GM19099 (cell line): ENCODE data around the gene TMEM209.
A peak's percentile ranks its signal among the peaks of the same experiment; 100 is the strongest.

Experiments used
- POLR2A ChIP-seq: IDR thresholded peaks from 3 replicates; pipeline ENCODE4 v1.6.1; 2011; ENCODE audit warnings: low read depth; ENCODE audit not compliant: insufficient read length; ENCODE audit errors: extremely low read depth

TMEM209 gene

DNA sequence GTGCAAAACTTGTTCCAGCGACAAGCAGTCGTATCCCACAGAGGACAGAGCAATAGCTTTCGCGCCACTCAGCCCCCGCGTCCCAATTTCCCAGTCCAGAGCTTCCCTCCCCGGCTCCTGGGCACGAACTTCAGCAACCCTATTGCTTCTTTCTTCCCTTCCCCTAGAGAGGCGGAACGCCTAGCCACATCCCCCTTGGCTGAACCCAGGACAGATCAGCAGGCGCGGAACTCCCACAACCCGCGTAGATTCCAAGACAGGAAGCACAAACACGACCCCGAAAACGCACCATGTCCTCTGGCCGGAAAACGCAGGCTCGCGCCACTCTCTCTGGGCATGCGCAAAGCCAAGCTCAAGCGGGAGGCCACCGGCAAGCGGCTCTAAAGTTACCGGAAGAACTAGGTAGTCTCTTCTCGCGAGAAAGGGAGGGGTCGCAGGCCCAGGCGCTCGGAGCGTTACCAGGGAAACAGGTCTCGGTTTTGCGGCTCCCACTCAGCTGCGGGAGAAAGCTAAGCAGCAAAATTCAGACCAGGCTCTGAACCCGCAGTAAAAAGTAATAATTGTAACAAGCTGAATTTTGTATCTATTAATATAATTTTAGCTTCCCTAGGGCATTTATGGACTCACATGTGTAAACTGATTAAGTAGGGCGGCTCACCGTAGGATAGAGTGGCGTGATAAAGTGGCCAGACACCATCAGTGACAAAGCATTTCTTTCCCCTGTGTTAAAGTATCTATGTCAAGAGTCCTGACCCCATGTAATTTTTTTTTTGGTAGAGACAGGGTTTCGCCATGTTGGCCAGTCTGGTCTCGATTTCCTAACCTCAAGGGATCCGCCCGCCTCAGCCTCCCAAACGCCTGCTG, at the start of gene TMEM209:
TMEM209 (minus strand) TSS at position 323 of the 864 bp plus-strand sequence; CDS start at position 292, 31 bp downstream.
- peak; percentile 98 for TF ChIP-seq POLR2A

DNA sequence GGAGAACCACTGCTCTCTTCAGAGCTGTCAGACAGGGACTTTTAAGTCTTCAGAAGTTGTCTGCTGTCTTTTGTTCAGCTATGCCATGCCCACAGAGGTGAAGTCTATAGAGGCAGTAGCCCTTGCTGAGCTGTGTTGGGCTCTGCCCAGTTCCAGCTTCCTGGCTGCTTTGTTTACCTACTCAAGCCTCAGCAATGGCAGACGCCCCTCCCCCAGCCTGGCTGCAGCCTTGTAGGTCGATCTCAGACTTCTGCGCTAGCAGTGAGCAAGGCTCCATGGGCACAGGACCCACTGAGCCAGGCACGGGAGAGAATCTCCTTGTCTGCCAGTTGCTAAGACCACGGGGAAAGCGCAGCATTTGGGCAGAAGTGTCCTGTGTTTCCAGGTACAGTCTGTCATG, 49.3 kb upstream of the TMEM209 start:
- no peak for TF ChIP-seq POLR2A

DNA sequence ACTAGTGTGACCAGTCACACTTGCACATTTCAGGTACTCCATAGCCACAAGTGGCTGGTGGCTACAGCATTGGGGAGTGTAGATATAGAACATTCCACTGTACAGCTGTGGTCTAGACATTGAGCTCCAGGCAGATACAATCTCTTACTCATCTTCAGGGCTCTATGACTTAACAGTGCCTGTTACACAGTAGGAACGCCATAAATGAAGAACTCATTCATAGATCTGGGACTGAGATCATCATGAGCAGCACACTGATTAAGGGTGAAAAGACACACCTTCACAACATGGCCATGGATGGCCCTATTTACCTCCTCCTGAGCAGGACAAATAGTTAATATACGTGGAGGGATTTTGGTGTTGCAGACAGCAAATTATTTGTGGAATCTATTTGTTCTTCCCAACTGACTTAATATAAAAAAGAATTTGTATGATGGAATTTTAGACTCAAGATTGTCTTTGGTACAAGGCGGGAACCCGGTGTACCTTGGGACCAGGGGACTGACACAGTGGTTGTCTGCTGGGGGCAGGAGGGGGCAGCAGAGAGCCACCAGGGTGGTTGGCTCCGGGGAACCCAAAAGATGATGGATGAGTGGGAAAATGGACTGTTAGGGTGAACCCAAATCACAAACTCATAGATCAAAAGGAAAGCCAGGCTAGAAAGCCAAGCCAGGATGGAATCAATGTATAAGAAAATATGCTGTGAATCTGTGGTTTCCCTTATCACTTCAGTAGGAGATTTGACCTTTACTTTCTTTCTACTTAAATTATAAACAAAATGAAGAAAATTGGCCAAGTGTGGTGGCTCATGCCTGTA, 37.2 kb upstream of the TMEM209 start:
- no peak for TF ChIP-seq POLR2A

DNA sequence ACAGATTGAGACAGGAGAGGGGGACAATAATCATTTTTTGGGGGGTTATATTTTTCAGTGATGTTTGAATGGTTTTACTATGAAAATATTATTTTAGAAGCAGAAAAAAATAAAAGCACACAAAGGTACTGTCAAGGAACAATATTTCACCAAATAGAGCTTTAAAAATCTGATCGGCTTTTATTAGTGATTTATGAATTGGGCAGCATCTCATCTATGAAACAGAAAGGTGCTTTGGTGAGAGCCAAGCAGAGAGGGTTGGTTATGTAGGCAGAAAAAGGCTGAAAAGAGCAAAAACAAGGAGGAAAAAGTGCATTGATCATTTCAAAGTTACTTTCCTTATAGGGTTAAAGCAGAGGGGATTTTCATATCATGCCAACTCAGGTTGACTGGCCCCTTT, 35.0 kb upstream of the TMEM209 start:
- TF ChIP-seq POLR2A, result no peak

DNA sequence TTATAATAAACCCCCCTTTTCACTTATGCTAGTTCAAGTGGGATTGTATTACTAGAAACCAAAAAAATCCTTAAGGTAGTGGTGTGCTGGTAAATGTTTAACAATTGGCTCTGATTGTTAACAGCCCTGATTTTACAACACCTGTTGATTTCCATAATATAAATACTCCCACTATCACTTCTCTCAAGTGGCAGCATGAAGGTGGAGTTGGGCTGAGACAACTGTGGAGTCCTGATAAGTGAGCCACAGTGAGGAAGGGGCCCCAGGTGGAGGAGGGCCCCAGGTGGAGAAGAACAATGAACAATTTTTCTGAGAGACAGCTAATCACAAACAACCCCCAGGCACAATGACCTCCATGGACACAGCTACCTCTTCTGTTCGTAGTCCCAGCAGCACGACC, 28.9 kb upstream of the TMEM209 start:
- no peak for TF ChIP-seq POLR2A

DNA sequence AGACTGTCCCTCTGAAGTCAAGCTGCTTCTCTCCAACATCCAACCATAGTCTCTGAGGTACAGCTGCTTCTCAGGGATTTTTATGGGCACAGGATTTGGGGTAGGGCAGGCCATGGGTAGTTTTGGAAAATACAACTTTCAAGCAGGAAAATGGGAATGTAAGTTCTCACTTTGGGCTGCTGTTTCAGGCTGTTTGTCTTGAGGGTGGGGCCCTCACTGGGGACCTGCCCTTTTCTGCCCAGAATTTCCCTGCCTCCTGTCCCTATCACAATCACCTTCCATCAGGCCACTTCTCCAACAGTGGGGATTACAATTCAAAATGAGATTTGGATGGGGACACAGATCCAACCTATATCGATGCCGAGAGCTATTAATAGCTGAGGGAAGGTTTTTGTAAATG, 27.0 kb upstream of the TMEM209 start:
- TF ChIP-seq POLR2A, result no peak

DNA sequence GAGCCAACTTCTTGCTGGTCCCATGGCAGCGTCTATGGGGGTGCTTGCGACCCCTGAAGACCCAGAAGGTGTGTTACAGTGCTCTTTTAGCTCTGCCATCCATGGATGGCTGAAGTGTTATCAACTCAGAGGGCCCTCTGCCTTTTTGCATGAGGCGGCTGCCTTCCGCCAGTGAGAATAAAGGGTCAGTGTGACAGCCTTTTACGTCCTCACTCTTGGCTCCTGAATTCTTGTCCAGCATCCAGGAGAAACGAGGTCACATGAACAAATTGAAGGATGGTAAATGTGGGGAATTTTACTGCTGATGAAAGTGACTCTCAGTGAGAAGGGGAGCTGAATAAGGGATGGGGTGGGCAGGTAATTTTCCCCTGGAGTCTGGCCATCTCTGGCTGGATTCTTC, 26.6 kb upstream of the TMEM209 start:
- no peak for TF ChIP-seq POLR2A

DNA sequence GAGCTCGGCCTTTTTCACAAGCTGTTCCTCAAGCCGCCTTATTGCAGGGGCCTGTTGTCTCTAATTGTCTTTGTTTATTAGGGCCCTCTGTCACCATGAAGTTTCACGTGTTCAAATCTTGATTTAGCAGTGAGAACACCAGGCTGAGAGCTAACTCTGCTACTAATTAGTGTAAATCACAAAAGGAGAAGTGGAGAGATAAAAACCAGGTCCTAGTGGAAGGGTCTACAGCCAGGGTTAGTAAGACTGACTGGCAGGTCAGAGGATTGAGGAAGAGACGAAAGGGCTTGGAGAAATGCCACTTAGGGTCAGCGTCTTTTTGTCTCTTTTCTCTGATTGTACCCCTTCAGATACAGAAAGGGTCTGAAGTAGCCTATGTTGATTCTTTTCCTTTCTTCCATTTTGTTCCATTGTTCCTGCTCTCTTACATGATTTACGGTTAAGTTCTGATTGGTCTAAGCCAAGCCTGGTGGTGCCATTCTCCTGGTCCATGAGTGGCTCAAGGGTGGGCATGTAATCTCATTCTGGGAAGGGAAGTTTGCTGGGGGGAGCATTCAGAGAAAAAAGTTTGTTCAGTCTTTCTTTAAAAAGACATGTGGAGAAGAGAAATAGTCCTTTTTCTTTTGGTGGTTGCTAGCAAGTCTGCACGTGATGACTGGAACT, 23.8 kb upstream of the TMEM209 start:
- no peak for TF ChIP-seq POLR2A

DNA sequence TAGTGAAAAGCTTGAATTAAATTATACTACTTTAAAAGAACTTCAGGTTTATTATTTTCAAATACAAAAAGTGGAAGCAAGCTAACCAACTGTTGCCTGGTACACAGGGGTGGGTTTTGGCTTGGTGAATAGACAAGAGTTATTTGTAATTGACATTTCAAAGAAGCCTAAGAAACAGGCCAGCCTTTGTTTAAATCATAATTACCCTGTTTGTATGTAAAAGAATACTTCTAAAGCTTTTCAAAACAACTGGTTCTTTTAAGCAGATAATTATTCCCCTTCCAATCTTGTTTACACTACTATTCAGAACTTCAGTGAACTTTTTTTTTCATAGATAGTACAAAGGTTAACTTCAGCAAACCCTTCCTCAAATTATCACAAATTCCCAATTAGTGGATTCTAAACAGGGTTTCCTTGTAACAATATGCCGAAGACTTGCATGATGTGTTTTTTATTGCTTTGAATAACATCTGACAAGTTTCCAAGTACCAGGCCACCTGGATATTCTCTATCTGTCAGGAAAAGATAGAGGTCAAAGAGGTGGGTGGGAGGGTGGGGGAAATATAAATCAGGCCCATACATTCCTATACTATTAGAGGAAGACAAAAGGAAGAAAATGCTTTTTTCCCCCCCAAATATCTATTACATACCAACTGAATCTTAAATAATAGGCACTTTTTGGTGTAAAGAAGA, 22.8 kb upstream of the TMEM209 start:
- no peak for TF ChIP-seq POLR2A

DNA sequence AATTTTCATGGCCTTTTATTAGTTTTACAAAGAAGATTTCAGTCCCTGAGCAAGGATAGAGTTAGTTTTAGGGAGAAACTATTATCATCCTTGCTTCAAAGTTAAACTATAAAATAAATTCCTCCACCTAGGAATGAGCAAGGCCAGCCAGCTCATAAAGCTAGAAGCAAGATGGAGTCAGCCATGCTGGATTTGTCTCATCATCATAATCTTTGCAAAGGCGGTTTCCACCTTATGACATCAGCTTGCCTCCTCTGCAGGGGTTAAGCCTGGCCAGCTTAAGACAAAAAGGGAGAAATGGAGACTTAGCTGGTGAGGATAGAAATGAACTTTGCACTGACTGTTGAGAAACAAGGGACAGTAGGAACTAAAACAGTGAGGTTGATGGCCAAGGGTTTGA, 21.1 kb upstream of the TMEM209 start:
- TF ChIP-seq POLR2A, result no peak

DNA sequence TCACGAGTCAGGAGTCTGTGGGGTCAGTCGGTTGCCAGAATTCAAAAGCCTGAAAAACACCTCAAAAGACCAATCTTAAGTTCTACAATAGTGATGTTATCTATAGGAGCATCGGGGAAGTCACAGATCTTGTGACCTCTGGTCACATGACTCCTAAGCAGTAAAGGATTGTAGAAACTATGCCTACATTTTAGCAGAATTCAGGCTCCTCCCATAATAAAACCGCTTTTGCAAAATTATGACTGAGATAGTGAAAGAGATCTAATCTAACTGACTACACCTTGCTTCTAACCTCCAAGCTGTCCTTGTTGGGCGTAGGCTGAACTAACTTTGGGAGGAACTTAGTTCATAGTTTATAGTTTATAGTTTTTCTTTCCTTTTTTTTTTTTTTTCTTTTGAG, 19.0 kb upstream of the TMEM209 start:
- TF ChIP-seq POLR2A, result no peak

DNA sequence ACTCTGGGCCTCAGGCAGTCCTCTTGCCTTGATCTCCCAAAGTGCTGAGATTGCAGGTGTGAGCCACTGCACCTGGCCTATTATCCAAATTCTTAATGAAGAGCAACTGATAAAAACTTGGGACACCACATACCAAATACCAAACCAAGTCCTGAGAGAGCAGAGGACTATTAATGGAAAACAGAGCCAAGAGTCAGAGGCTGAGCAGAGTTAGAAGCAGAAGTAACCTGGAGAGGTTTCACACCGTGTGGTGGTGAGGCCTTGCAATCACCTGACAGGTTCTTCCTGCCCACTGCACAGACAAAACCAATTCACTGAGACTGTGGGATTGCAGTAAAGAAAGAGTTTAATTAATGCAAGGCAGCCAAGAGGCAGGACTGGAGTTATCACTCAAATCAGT, 18.4 kb upstream of the TMEM209 start:
- no peak for TF ChIP-seq POLR2A

DNA sequence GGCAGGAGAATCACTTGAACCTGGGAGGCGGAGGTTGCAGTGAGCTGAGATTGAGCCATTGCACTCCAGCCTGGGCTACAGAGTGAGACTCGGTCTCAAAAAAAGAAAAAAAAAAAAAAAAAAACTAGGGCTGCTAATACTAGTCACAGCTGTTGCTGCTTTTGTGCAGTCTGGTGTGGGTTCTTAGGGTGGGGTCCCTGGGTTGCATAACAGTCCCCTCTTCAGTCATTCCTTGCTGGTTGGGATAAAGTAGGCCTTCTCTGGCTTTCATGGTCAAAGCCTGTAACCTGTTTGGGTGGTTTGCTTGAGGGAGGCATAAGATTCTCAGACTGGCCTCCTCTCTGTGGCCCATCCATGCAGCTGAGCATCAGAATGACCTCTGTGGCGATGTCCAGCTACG, 16.5 kb upstream of the TMEM209 start:
- no peak for TF ChIP-seq POLR2A

DNA sequence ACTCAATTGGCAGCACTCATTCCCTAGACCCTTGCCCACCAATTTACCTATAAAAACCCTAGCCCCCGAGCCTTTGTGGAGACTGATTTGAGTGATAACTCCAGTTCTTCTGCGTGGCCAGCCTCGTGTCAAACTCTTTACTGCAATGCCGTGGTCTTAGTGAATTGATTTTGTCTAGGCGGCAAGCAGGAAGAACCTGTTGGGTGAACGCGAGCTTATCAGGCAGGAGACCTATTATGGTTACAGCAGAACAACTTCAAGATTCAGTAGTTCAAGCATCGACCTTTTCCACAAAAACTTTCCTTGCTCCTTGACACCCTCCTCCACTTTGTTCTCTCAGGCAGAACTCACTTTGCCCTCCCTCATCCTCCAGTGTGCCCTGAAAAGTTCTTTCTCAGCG, 14.7 kb upstream of the TMEM209 start:
- no peak for TF ChIP-seq POLR2A
